A549 (cell line): ENCODE results near the gene TMED7.

Source experiments
- JUN ChIP-seq, 2 experiments: fragments of >200 bp; sonication (Bioruptor Twin); formaldehyde crosslinking; IDR thresholded peaks; 2 replicates in 1 of 2; 3 replicates in 1 of 2; pipeline ENCODE4 v1.6.1; 2016 to 2017
- JUNB ChIP-seq: fragments of >200 bp; sonication (Bioruptor Twin); formaldehyde crosslinking; IDR thresholded peaks from 2 replicates; pipeline ENCODE4 v1.6.1; 2016
- POLR2A ChIP-seq: IDR thresholded peaks from 2 replicates; pipeline ENCODE4 v1.6.1; 2012; ENCODE audit warnings: mild to moderate bottlenecking, low read length
- RNF2 ChIP-seq: fragments of 200-600 bp; sonication (generic); IDR thresholded peaks from 2 replicates; pipeline ENCODE4 v1.6.1; 2016; ENCODE audit warnings: low read depth, mild to moderate bottlenecking, antibody characterized with exemption, moderate library complexity, borderline replicate concordance
- SREBF2 ChIP-seq: fragments of 450-650 bp; IDR thresholded peaks from 2 replicates; pipeline ENCODE4 v1.6.1; 2014; ENCODE audit warnings: mild to moderate bottlenecking, moderate library complexity
- ZNF302 ChIP-seq: fragments of 250-450 bp; sonication (Bioruptor Pico); IDR thresholded peaks from 2 replicates; pipeline ENCODE4 v1.9.0; 2021; ENCODE audit warnings: inconsistent platforms, mild to moderate bottlenecking, moderate library complexity
- TF ChIP-seq, protein P1 (sequence below): fragments of >200 bp; sonication (Bioruptor Twin); formaldehyde crosslinking; IDR thresholded peaks from 3 replicates; pipeline ENCODE4 v1.5.1; 2016
- TF ChIP-seq, protein P2 (sequence below): fragments of 200-600 bp; sonication (generic); IDR thresholded peaks from 2 replicates; pipeline ENCODE4 v1.6.1; 2016; ENCODE audit warnings: antibody characterized with exemption, mild to moderate bottlenecking, moderate library complexity
- TF ChIP-seq, protein P3 (sequence below): IDR thresholded peaks from 2 replicates; pipeline ENCODE4 v1.6.1; 2012

DNA sequence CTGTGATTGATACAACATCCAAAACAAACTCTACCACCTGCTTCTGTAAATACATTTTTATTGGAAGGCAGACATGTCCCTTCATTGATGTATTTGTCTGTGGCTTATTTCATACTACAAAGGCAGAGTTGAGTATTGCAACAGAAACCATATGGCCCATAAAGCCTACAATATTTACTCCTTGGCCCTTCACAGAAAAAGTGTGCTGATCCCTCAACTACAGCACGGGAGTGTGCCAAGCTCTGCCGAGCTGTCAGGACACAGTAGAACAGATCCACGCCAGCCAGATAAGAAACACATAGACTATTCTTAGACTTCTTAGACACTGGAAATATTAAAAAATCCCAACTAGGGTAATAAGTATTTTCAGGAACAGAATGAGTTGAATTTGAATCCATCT lies 36.8 kb downstream of the TMED7 start:
- TF ChIP-seq JUN (IDR thresholded peaks at IDR 0.05) (no peak), ZNF302 (CRISPR knock-in tag) (no peak), SREBF2 (no peak), POLR2A (no peak), RNF2 (no peak), JUNB (no peak)
- TF ChIP-seq, protein P1, sequence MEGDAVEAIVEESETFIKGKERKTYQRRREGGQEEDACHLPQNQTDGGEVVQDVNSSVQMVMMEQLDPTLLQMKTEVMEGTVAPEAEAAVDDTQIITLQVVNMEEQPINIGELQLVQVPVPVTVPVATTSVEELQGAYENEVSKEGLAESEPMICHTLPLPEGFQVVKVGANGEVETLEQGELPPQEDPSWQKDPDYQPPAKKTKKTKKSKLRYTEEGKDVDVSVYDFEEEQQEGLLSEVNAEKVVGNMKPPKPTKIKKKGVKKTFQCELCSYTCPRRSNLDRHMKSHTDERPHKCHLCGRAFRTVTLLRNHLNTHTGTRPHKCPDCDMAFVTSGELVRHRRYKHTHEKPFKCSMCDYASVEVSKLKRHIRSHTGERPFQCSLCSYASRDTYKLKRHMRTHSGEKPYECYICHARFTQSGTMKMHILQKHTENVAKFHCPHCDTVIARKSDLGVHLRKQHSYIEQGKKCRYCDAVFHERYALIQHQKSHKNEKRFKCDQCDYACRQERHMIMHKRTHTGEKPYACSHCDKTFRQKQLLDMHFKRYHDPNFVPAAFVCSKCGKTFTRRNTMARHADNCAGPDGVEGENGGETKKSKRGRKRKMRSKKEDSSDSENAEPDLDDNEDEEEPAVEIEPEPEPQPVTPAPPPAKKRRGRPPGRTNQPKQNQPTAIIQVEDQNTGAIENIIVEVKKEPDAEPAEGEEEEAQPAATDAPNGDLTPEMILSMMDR: no peak
- TF ChIP-seq, protein P2, sequence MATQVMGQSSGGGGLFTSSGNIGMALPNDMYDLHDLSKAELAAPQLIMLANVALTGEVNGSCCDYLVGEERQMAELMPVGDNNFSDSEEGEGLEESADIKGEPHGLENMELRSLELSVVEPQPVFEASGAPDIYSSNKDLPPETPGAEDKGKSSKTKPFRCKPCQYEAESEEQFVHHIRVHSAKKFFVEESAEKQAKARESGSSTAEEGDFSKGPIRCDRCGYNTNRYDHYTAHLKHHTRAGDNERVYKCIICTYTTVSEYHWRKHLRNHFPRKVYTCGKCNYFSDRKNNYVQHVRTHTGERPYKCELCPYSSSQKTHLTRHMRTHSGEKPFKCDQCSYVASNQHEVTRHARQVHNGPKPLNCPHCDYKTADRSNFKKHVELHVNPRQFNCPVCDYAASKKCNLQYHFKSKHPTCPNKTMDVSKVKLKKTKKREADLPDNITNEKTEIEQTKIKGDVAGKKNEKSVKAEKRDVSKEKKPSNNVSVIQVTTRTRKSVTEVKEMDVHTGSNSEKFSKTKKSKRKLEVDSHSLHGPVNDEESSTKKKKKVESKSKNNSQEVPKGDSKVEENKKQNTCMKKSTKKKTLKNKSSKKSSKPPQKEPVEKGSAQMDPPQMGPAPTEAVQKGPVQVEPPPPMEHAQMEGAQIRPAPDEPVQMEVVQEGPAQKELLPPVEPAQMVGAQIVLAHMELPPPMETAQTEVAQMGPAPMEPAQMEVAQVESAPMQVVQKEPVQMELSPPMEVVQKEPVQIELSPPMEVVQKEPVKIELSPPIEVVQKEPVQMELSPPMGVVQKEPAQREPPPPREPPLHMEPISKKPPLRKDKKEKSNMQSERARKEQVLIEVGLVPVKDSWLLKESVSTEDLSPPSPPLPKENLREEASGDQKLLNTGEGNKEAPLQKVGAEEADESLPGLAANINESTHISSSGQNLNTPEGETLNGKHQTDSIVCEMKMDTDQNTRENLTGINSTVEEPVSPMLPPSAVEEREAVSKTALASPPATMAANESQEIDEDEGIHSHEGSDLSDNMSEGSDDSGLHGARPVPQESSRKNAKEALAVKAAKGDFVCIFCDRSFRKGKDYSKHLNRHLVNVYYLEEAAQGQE: no peak
- TF ChIP-seq, protein P3, sequence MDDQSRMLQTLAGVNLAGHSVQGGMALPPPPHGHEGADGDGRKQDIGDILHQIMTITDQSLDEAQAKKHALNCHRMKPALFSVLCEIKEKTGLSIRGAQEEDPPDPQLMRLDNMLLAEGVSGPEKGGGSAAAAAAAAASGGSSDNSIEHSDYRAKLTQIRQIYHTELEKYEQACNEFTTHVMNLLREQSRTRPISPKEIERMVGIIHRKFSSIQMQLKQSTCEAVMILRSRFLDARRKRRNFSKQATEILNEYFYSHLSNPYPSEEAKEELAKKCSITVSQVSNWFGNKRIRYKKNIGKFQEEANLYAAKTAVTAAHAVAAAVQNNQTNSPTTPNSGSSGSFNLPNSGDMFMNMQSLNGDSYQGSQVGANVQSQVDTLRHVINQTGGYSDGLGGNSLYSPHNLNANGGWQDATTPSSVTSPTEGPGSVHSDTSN: no peak
